Stimulated activated CD4-positive, alpha-beta T cell treated with anti-CD3 and anti-CD28 coated beads, Interleukin-2, amount 100 ng/mL, for 24 hours (primary cell): ENCODE results near the gene RLN1.
"Not testable (repeated sequence)": the region's sequence is repeated elsewhere in the genome, so short reads cannot be mapped to it uniquely, and the experiment has no call there.

ENCODE experiments used
- DNase-seq, 2 donors: peaks; one replicate each; pipeline ENCODE4 v3.0.0-alpha.2; 2020

The RLN1 gene, protein sequence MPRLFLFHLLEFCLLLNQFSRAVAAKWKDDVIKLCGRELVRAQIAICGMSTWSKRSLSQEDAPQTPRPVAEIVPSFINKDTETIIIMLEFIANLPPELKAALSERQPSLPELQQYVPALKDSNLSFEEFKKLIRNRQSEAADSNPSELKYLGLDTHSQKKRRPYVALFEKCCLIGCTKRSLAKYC

DNA sequence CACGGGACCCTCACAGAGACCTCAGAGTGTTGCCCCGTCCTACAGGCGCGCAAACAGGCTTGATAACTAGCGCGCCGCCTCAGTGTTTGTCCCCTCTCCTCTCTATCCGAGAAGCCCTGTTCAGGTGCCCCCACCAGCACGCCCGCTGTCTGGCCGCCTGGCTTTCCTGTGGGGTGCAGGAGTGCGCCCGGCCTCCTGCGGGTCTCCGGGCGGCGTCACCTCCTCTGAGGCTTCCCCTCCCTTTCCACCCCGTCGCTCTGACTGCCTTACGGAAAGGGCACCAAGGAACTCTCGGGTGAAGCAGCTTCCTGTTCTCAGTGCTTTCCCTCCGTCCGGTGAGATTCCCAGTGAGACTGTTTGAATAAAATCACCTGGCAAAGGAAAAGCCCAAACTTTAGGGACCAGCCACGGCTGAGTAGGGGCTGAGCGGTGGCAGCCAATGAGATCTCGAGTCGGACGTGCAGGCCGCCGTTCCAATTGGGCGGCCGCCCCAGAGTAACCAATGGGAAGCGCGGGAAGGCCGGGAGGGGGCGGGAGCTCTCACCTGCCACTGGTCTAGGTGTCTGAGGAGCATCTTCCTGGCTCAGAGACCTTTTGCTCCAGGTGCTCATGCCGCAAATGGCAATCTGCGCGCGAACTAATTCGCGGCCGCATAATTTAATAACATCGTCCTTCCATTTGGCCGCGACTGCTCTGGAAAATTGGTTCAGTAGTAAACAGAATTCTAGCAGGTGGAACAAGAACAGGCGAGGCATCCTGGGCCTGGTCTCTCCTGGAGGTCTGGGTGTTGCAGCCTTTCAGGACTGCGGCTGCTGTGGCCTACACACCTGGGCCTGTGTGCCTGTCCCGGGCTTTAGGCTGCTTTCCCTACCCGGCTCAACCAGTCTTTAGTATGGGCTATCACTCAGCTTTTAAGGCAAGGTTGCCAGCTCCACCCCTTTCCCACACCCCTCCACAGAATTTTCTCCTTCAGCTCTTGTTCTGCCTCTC, at the start of gene RLN1:
RLN1 (minus strand) TSS at position 885 of the 990 bp plus-strand sequence; CDS start at position 755, 130 bp downstream.
- DNase-seq = peak; percentile 10 to 20

- no peak for DNase-seq
Observed at GRCh38 chr9:5389109-5389732, 49.5 kb upstream of the RLN1 start.

DNA sequence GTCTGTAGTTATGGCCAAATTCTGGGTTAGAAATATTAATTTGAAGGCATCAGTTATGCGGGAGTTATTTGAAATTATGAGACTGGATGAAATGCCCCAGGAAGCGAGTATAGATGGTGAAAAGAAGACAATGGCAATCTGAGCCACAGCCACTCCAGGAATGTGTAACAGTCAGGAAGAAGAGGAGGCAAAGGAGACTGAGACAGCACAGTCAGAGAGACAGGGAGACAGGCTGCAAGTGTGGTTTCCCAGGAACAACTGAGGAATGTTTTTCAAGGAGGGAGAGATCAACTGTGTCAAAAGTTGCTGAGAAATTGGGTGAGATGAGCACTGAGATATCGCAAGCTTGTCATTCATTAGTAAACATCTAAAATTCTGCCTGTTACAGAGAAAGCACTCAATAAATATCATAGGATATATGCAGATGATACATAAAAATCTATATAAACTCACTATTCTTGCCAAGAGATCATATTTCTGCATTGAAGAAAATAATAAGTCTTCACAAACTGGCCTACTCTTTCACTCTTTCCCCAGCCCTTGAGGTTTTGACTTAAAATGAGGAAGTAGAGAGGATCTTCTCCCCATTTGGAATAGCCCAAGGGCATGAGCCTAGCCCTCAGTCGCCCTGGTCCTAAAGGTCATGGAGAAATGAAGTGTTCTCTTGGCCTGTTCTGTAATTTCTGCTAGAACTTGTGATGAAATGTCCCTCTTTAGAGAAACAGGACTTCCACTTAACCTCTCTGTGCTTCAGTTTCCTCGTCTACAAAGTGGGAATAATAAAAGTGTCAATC, 48.5 kb upstream of the RLN1 start:
- DNase-seq = no peak

- no peak for DNase-seq
Observed at GRCh38 chr9:5384436-5384835, 44.8 kb upstream of the RLN1 start.

GRCh38 chr9:5382479-5382878, 42.8 kb upstream of the RLN1 start:
- no peak for DNase-seq

- DNase-seq = no peak
Observed at GRCh38 chr9:5375790-5376477, 36.3 kb upstream of the RLN1 start.

DNA sequence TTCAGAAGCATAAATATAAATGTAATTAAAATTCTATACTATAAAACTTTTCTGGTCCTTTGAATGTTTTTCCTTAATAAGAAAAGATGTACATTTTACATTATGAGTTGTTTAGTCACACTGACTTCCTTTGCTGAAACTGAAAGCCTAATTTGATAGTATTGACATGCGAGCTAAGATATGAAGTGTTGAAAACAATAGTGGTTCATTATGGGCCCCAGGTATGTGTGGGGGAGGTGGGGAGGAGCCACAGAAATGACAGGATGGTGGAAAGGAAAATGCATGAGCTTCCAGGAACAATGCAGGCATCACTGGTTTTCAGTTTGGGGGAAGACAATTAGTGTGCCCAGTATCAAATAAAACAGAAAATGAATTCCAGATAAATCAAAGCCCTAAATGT, 35.4 kb upstream of the RLN1 start:
- DNase-seq = peak; percentile 28 to 37

DNA sequence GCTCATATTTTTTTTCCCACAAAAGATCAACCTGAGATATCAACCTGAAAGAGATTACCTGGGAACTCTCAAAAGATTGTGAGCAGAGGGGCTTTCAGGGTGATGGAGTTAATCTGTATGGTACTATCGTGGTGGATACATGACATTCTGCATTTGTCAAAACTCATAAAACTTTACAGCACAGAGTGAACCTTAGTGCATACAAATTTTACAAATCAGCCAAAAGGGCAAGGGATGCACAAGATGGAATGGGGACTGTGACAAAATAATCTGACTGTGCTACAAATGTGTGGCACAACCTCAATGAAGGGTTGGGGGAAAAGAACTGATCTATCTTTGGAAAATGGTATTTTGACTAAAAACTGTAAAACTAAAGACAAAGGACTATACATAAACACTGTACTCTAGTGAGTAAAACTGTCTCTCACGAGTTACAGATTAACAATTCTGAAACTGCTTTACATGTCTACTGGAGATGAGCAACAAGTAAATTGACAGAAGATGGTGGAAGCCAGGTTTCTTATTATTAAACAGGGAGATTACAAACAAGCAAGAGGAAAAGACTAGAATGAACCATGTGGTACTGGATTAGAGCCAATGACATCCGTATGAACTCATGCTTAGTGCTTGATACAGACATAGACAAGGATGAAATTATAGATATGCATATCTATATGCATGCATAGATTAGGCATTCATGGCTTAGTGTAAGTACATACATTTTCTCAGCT, 24.8 kb upstream of the RLN1 start:
- DNase-seq = no peak

DNA sequence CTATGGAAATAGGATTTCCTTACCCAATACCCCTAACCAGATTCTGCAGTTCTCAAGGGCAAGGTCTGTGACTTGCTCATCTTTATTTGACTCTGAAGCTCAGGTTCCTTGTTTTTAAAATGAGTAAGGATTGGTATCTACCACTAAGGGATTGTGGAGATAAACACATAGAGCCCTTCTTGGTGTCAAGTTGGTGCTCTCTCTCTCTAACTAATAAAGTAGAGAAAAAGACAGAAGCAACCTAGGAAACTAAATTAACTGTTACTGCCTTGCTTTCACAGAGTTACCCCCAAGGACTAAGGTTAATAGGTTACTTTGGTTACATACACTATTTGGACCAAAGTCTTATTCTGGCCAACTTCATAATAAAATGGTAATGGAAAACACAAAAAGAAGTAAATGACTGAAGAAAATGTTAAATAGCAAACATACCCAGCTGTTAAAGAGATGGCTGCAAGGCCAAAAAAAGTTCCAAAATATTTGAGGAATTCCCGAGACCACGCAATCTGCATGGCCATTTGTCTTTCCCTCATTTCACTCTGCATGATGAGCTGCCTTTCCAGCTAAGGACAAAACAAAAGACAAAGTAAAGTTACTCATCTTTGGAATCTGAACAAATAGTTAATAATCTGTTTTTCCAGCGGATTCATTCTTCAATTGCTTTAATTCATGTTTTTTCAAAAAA, 21.8 kb upstream of the RLN1 start:
- DNase-seq = no peak

DNA sequence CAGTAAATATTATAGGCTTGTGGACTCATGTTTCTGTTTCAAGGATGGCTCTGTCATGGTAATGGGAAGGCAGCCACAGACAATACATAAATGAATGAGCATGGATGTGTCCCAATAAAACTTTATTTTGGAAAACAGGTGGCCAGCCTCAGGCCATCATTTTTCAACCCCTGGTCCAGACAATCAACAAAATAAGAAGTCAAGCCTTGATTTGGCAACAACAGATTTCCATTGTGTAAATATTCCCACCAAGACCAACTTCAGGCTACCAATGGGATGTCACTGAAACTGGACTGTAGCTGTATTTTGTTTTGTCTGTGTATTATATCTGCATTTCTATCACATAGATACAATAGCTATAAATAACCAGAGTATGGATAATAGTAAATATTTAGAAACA, 20.7 kb upstream of the RLN1 start:
- DNase-seq = no peak

GRCh38 chr9:5357431-5358105, 17.9 kb upstream of the RLN1 start:
- DNase-seq = no peak

- DNase-seq = no peak
Observed at GRCh38 chr9:5355817-5356216, 16.1 kb upstream of the RLN1 start.

GRCh38 chr9:5355226-5355625, 15.6 kb upstream of the RLN1 start:
- DNase-seq = no peak

- DNase-seq = no peak
Observed at GRCh38 chr9:5354184-5354583, 14.5 kb upstream of the RLN1 start.

DNA sequence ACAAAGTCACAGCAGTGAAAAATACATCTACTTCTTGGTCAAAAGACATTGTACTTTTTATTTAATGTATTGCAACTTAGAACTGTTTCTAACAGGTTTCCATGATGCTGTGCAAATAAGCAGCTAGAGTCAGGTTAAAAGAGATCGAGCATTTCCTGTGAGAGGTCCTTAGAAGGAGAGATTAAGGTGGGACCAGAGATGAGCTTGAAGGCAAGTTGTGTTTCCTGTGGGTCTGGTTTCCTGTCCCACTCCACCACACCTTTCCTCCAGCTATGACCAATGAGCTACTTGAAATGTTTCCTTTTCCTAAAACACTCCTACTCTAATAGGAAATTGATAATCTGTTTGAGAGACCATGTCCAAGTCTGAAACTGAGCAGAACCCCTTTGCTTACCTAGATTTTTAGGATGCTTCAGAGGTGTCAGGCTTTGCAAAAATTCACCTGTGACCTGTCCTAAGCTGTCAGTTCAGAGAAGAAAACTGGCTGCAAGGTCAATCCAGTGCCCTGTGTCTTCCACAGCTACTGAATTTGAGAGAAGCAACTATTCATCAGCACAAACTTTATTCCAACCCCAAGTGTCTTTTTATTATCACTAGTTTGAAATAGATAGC, 13.1 kb upstream of the RLN1 start:
- DNase-seq = no peak

GRCh38 chr9:5336688-5337087, 3.0 kb downstream of the RLN1 start:
- no peak for DNase-seq

DNA sequence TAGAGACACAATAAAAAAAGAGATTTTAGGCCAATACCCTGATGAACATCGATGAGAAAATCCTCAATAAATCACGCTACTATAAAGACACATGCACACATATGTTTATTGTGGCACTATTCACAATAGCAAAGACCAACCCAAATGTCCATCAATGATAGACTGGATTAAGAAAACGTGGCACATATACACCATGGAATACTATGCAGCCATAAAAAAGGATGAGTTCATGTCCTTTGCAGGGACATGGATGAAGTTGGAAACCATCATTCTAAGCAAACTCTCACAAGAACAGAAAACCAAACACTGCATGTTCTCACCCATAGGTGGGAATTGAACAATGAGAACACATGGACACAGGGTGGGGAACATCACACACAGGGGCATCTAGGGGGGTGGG, 8.4 kb downstream of the RLN1 start:
- DNase-seq = not testable (repeated sequence)

GRCh38 chr9:5326893-5327548, 12.7 kb downstream of the RLN1 start:
- no peak for DNase-seq

DNA sequence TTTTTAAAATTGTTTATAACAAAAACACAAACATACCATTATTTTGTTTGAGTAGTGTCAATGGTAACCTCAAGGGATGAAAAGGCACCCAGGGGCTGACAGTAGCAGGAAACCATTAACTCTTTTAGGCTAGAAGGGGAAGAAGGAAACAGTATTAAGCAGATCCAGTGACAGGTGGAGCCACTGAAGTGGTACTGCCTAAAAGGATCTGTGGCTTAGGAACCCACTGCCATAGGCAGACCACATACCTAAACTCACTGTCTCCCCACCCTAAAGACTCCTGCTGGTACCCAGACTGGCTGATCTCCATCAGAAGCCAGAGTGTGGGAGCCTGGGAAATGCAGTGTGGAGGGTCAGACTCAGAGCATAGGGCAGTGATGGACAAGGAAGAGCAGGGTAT, 13.5 kb downstream of the RLN1 start:
- DNase-seq = no peak
